GM12892 (cell line): ENCODE results near the gene SFXN5.

Experiments
- POLR2A ChIP-seq: IDR thresholded peaks from 2 replicates; pipeline ENCODE4 v1.6.1; 2011; ENCODE audit warnings: low read depth, low read length, control low read depth
- POLR2AphosphoS5 ChIP-seq: IDR thresholded peaks from 2 replicates; pipeline ENCODE4 v1.6.1; 2011; ENCODE audit warnings: low read depth, low read length, control low read depth
- TAF1 ChIP-seq: IDR thresholded peaks from 2 replicates; pipeline ENCODE4 v1.6.1; 2011; ENCODE audit warnings: low read depth, mild to moderate bottlenecking, control low read depth, low read length, borderline replicate concordance

DNA sequence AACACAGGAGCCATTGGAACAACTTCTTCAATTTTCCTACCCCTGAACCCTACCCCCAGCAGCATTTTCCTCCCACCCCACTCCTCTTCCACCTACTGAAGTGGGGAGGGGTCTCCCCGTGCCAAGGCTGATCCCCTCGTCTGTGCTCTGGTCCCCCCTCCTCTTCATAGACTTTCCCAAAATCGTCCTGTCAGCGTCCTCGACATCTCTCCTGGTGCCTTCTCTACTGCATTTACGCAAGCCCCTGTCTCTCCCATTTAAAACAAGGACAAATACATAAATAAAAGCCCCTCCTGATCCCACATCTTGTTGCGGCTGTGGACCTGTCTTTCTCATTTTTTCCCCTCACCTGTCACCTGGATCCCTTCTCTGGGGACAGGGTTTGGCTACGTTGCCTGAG is 112.0 kb downstream of the SFXN5 start:
- no peak for TF ChIP-seq POLR2AphosphoS5
- TF ChIP-seq POLR2A, result no peak
- TF ChIP-seq TAF1, result no peak
